PC-3 (cell line): Measurements from ENCODE around the gene TMED8. TPM values are rescaled to one million over a fixed set of nuclear protein-coding genes. Genes with fewer than 3 reads are reported as not detected.
A peak's percentile ranks its signal among the peaks of the same experiment; 100 is the strongest.

Source experiments
- ATAC-seq: fragments of 200-7000 bp; cut with Tn5 transposase; 2 replicates; pipeline ENCODE4 v1.9.1; 2020; ENCODE audit warnings: mild to moderate bottlenecking, moderate library complexity
- BruUV-seq: library from RNA; stranded (reverse); fragments of 400-500 nt; replicated peaks from 2 replicates; lab custom pipeline; 2021; lab: Mats Ljungman, UMichigan
- CTCF ChIA-PET: fragments of 300-600 bp; sonication (Branson Sonifier 250); formaldehyde crosslinking; loops from one replicate; lab custom pipeline; 2022; ENCODE audit warnings: antibody characterized with exemption; lab: Charles Lee
- POLR2A ChIA-PET: fragments of 300-600 bp; sonication (Branson Sonifier 250); formaldehyde crosslinking; loops from one replicate; lab custom pipeline; 2022; ENCODE audit warnings: antibody characterized with exemption; ENCODE audit not compliant: unreplicated experiment; lab: Charles Lee
- DNase-seq: peaks from one replicate; pipeline ENCODE4 v3.0.0-alpha.2; 2015
- H2AFZ ChIP-seq: fragments of 300-600 bp; sonication (generic); 2 replicates; pipeline ENCODE4 v1.6.0; 2016; ENCODE audit warnings: antibody characterized with exemption, low read length
- H3F3A ChIP-seq: fragments of 300-600 bp; sonication (generic); one replicate; pipeline ENCODE4 v1.6.0; 2017; ENCODE audit warnings: antibody characterized with exemption, low read length, control low read depth, mild to moderate bottlenecking; ENCODE audit not compliant: unreplicated experiment
- H3K27ac ChIP-seq: fragments of 300-600 bp; sonication (generic); 2 replicates; pipeline ENCODE4 v1.5.1; 2016; ENCODE audit warnings: mild to moderate bottlenecking, low read length
- H3K27me3 ChIP-seq: fragments of 300-600 bp; sonication (generic); 2 replicates; pipeline ENCODE4 v1.6.1; 2016; ENCODE audit warnings: low read length, mixed read lengths
- H3K36me3 ChIP-seq: fragments of 300-600 bp; sonication (generic); 2 replicates; pipeline ENCODE4 v1.6.1; 2016; ENCODE audit warnings: low read depth, mixed run types, low read length, mixed read lengths
- H3K4me1 ChIP-seq: fragments of 300-600 bp; sonication (generic); 2 replicates; pipeline ENCODE4 v1.5.1; 2016; ENCODE audit warnings: low read length; ENCODE audit not compliant: insufficient read depth
- H3K4me2 ChIP-seq: fragments of 300-600 bp; sonication (generic); 2 replicates; pipeline ENCODE4 v1.6.0; 2016; ENCODE audit warnings: low read length
- H3K4me3 ChIP-seq: fragments of 300-600 bp; sonication (generic); 2 replicates; pipeline ENCODE4 v1.5.1; 2016; ENCODE audit warnings: mild to moderate bottlenecking, low read length, mixed read lengths
- H3K79me2 ChIP-seq: fragments of 300-600 bp; sonication (generic); 2 replicates; pipeline ENCODE4 v1.6.1; 2017; ENCODE audit warnings: low read length, mixed read lengths
- H3K9ac ChIP-seq: fragments of 300-600 bp; sonication (generic); 2 replicates; pipeline ENCODE4 v1.6.0; 2016; ENCODE audit warnings: mild to moderate bottlenecking, low read length
- H3K9me2 ChIP-seq: fragments of 300-600 bp; sonication (generic); replicated peaks from 2 replicates; pipeline ENCODE4 v1.6.1; 2016; ENCODE audit warnings: mixed run types, low read length, mixed read lengths
- H3K9me3 ChIP-seq: fragments of 300-600 bp; sonication (generic); 2 replicates; pipeline ENCODE4 v1.6.1; 2016; ENCODE audit warnings: low read length, mixed read lengths
- H4K20me1 ChIP-seq: fragments of 300-600 bp; sonication (generic); 2 replicates; pipeline ENCODE4 v1.6.1; 2016; ENCODE audit warnings: low read length, mixed read lengths
- CTCF ChIP-seq: fragments of 300-600 bp; sonication (generic); conservative IDR thresholded peaks from 2 replicates; pipeline ENCODE4 v1.5.1; 2017; ENCODE audit warnings: antibody characterized with exemption, low read depth, mild to moderate bottlenecking, low read length
- EZH2 ChIP-seq: fragments of 300-600 bp; sonication (generic); IDR thresholded peaks from one replicate; pipeline ENCODE4 v1.6.1; 2017; ENCODE audit warnings: antibody characterized with exemption, mild to moderate bottlenecking, low read length; ENCODE audit not compliant: unreplicated experiment
- EZH2phosphoT487 ChIP-seq: fragments of 300-600 bp; sonication (generic); IDR thresholded peaks from 2 replicates; pipeline ENCODE4 v1.6.1; 2018; ENCODE audit warnings: mild to moderate bottlenecking, antibody characterized with exemption, low read length, borderline replicate concordance
- intact Hi-C: fragments of 100-400 bp; cut with micrococcal nuclease; formaldehyde crosslinking; loops from 2 replicates; pipeline ENCODE4 v1.9.0; 2023
- total RNA-seq: library from RNA; depleted of rRNA; stranded (reverse); fragments of >200 nt; gene quantifications from 2 replicates; pipeline ENCODE4 v1.2.3, GENCODE V29; 2014

TMED8 gene
- total RNA-seq, 1 experiment from 2014 or later: 16.8 TPM

- ATAC-seq (no peak), DNase-seq (no peak)
- ChIA-PET CTCF (no interaction called here), POLR2A (interaction anchor here (0.6 kb wide), 1 partner anchor 29 kb away, joined by 3 read pairs; no protein-coding TSS in a partner anchor)
- no peak overlapping the region for H3K4me3 ChIP-seq
- no peak for TF ChIP-seq EZH2
- TF ChIP-seq EZH2phosphoT487: no peak
- TF ChIP-seq CTCF: no peak
- H3K79me2 ChIP-seq: peaks cover 28% of the 10 kb centered on the region
- no TSS peak for BruUV-seq
- no peaks in the 10 kb centered on the region for H4K20me1 ChIP-seq
- H3K4me1 ChIP-seq: peaks cover 16% of the 10 kb centered on the region
- no peak overlapping the region for H3K4me2 ChIP-seq
- no peaks in the 10 kb centered on the region for H3F3A ChIP-seq
- H3K9me2 ChIP-seq: no peaks in the 10 kb centered on the region
- H3K27ac ChIP-seq: no peak overlapping the region
- no peaks in the 10 kb centered on the region for H3K9me3 ChIP-seq
- no peak overlapping the region for H2AFZ ChIP-seq
- H3K36me3 ChIP-seq: no peaks in the 10 kb centered on the region
- intact Hi-C loops: no loop called here
- H3K27me3 ChIP-seq: no peaks in the 10 kb centered on the region
- no peak overlapping the region for H3K9ac ChIP-seq
Observed at GRCh38 chr14:77378701-77379100, 1.8 kb upstream of the TMED8 start.

DNA sequence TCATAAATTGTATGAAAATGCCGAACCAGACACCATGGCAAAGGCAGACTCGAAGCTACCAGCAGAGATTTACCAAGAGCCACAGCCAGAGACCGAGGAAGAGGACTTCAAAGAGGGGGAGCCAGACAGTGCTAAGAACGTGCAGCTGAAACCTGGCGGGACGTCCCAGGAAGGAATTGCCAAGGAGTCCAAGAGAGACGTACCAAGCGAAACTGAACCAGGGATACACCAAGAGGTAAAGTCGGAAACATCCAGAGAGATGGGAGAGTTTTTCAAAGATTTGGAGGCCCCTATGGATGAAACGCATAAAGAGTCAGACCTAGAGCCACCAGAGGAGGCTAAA, 579 bp upstream of the TMED8 start:
- ChIA-PET CTCF (interaction anchor here (0.6 to 1.3 kb wide), 2 partner anchors 62 to 164 kb away, joined by 3 to 4 read pairs; no protein-coding TSS in a partner anchor), POLR2A (interaction anchor here (0.5 to 1.1 kb wide), 4 partner anchors 17 to 188 kb away, joined by 3 to 27 read pairs (median 4); partner anchors contain the start of gene GSTZ1)
- Histone ChIP-seq H2AFZ (peak overlapping the region; percentile 98), H3K4me1 (peaks cover 24% of the 10 kb centered on the region), H3F3A (no peaks in the 10 kb centered on the region), H3K36me3 (no peaks in the 10 kb centered on the region), H3K4me3 (peak overlapping the region; percentile 92), H3K79me2 (peaks cover 35% of the 10 kb centered on the region), H3K27ac (no peak overlapping the region), H3K9me2 (no peaks in the 10 kb centered on the region), H3K9ac (peak overlapping the region; percentile 86), H3K4me2 (peak overlapping the region; percentile 92), H3K27me3 (no peaks in the 10 kb centered on the region), H3K9me3 (no peaks in the 10 kb centered on the region), H4K20me1 (no peaks in the 10 kb centered on the region)
- intact Hi-C loops: loop anchor here (1.0 to 2.0 kb wide), 2 partner anchors 57 to 80 kb away; partner anchors contain the start of genes GSTZ1, POMT2 and VIPAS39
- ATAC-seq (peak; percentile 26), DNase-seq (no peak)
- no peak for TF ChIP-seq EZH2
- no peak for TF ChIP-seq EZH2phosphoT487
- TF ChIP-seq CTCF: no peak
- TSS peak; percentile 75 for BruUV-seq
